DOHH2 (cell line): ENCODE measurements around the gene NLGN1.

Experiments
- CTCF ChIP-seq: fragments of 200-600 bp; sonication (generic); IDR thresholded peaks from one replicate; pipeline ENCODE4 v1.5.1; 2014; ENCODE audit warnings: antibody characterized with exemption, mild to moderate bottlenecking, low read depth, low read length; ENCODE audit not compliant: poor library complexity, severe bottlenecking
- EZH2phosphoT487 ChIP-seq: fragments of 200-600 bp; sonication (generic); IDR thresholded peaks from 2 replicates; pipeline ENCODE4 v1.6.1; 2017; ENCODE audit warnings: borderline replicate concordance, mild to moderate bottlenecking, antibody characterized with exemption, low read length, moderate library complexity, mixed read lengths

DNA sequence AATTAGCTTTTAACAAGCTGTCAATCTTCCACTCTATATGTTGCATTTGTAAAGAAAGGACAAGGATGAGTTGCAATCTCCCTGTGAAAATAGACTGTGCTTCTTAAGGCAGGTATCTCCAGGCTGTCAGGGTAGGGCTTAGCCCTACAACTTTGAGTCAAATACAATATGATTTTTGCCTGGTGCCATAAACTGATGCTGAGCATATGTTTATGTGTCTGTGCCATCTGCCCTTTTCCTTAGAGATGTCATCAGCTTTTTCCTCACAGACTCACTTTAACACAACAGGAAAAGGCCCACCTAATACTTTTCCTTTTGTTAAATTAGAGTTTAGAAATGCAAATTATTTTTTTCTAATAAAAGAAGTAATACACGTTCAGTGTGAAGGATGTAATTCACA, 548.3 kb downstream of the NLGN1 start:
- TF ChIP-seq CTCF: no peak
- TF ChIP-seq EZH2phosphoT487: no peak
